Measurements from ENCODE around the gene ABHD6. TPM values are rescaled to one million over a fixed set of nuclear protein-coding genes. Genes with fewer than 3 reads are reported as not detected.

The ABHD6 gene
- total and polyA plus RNA-seq, 8 donors, result 0.69 to 5.5 (median 2.0) TPM

DNA sequence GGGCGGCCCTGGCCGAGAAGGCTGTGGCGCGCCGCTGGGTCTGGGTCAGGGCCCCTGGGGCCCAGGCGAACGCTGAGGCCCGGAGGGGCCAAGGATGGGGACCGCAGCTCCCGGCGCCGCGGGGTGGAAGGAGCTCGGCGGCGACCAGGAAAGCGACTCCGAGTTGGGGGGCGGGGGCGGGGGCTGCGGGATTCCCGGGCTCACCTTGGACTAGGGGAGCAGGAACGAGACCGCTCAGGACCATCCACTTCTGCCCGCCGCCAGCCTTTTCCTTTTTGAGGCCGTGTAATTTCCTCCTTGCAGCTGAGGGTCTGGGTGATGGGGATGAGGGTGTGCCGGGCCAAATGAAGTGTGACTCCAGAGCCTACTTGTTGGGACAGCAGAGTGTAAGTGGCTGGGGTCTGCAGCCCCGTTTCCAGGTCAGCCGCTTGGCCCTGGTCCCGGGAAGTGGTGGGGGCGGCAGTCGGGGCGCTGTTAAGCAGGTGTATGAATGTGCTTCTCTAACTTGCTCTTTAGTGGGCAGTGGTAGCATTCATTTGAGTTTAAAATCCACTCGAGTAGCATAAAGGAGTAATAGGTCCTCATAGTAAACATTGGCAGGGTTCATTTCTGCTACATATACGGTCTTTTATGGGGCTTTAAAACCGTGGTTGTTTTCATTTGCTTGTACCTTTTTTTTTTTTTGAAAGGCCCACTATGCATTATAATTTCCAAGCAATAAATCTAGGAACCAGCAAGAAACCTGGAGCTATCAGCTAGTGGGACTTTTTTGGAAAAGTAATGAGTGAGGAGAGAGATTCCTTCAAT, 95.8 kb downstream of the ABHD6 start:
- Histone ChIP-seq H3K9me3 (no peaks in the 10 kb centered on the region), H3K27ac (peak overlapping the region in 1 of 4 donors; percentile 33), H3K27me3 (no peaks in the 10 kb centered on the region), H3K36me3 (no peaks in the 10 kb centered on the region), H3K4me1 (peaks cover 0 to 10% (median 5%) of the 10 kb centered on the region in 3 donors), H3K4me3 (peak overlapping the region; percentile 55 to 83 (median 72))
- intact Hi-C loops (cut with DNase I), result loop anchor here in 1 of 3 donors (10.0 kb wide), 1 partner anchor 161 kb away; the partner anchor contains the start of gene KCTD6
- DNase-seq (peak; percentile 7 to 62 (median 34)), ATAC-seq (peak in 3 of 4 donors; percentile 41 to 56 (median 55)), FAIRE-seq (no peak)
- no peak for TF ChIP-seq CTCF (IDR thresholded peaks at IDR 0.05)
- WGBS, 2 donors, result 1% methylated on average over 37 of the region's 37 CpGs

DNA sequence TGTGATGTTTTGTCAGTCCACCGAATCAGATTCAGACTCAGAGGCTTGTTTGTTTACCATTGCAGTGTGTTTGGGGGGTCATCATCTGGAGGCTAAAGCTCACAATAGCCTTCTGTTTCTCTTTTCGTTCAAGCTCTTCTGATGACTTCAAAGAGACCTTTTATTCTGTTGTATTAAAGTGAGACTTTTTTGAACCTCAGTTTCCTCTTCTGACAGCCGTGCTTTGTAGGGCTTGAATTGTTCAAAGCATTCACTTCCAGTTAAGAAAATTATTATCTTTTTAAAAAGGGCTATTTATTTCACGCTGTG, 96.4 kb downstream of the ABHD6 start:
- Histone ChIP-seq H3K27ac (peak overlapping the region in 1 of 4 donors; percentile 2), H3K36me3 (no peaks in the 10 kb centered on the region), H3K9me3 (no peaks in the 10 kb centered on the region), H3K4me3 (peak overlapping the region in 2 of 4 donors; percentile 80 to 83), H3K4me1 (peaks cover 0 to 10% (median 5%) of the 10 kb centered on the region in 3 donors), H3K27me3 (no peaks in the 10 kb centered on the region)
- 25 to 32% methylated on average over 4 of the region's 4 CpGs for WGBS, 2 donors
- FAIRE-seq (no peak), ATAC-seq (no peak), DNase-seq (no peak)
- TF ChIP-seq CTCF (IDR thresholded peaks at IDR 0.05), result no peak
- intact Hi-C loops (cut with DNase I), result loop anchor here in 1 of 3 donors (10.0 kb wide), 1 partner anchor 161 kb away; the partner anchor contains the start of gene KCTD6

GRCh38 chr3:58334506-58334884, 96.9 kb downstream of the ABHD6 start:
- intact Hi-C loops (cut with DNase I), result loop anchor here in 1 of 3 donors (10.0 kb wide), 1 partner anchor 160 kb away; the partner anchor contains the start of gene KCTD6
- FAIRE-seq (no peak), DNase-seq (no peak), ATAC-seq (no peak)
- peak overlapping the region in 2 of 4 donors; percentile 80 to 83 for H3K4me3 ChIP-seq
- H3K9me3 ChIP-seq, result no peaks in the 10 kb centered on the region
- H3K4me1 ChIP-seq, result peaks cover 0 to 10% (median 5%) of the 10 kb centered on the region in 3 donors
- no peaks in the 10 kb centered on the region for H3K36me3 ChIP-seq
- WGBS, 2 donors, result 51 to 70% methylated on average over 1 of the region's 1 CpG
- H3K27me3 ChIP-seq, result no peaks in the 10 kb centered on the region
- TF ChIP-seq CTCF (IDR thresholded peaks at IDR 0.05), result no peak
- peak overlapping the region in 1 of 4 donors; percentile 2 for H3K27ac ChIP-seq

DNA sequence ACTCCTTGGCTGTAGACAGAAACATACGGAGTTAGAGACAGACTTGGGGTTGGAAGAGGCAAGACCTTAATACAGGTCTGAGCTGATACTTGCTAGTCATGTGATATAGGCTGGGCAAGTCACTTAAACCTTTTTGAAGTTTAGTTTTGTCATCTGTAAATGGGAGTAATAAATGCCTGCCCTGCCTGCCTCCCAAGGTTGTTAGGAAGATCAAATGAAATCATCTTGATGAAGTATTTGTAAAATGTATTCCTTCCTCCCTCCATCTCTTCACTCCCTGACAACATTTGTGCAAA, 98.0 kb downstream of the ABHD6 start:
- H3K36me3 ChIP-seq, result no peaks in the 10 kb centered on the region
- DNase-seq, result no peak
- intact Hi-C loops (cut with DNase I), result loop anchor here in 1 of 3 donors (10.0 kb wide), 1 partner anchor 159 kb away; the partner anchor contains the start of gene KCTD6
- WGBS, 2 donors, result 41 to 45% methylated on average over 1 of the region's 1 CpG
- H3K27me3 ChIP-seq, result no peaks in the 10 kb centered on the region
- H3K4me1 ChIP-seq, result peaks cover 0 to 10% (median 5%) of the 10 kb centered on the region in 3 donors
- H3K4me3 ChIP-seq, result no peak overlapping the region
- H3K27ac ChIP-seq, result peak overlapping the region in 2 of 4 donors; percentile 15 to 26
- FAIRE-seq, result no peak
- no peak for ATAC-seq
- TF ChIP-seq CTCF (IDR thresholded peaks at IDR 0.05), result no peak
- no peaks in the 10 kb centered on the region for H3K9me3 ChIP-seq
